Stimulated activated CD4-positive, alpha-beta T cell treated with anti-CD3 and anti-CD28 coated beads, Interleukin-1b, Interleukin-23, amount 100 ng/mL, for 48 hours (primary cell): ENCODE measurements around the gene IFNAR2.
"Not testable (repeated sequence)": the region's sequence is repeated elsewhere in the genome, so short reads cannot be mapped to it uniquely, and the experiment has no call there.

Source experiments
- DNase-seq: peaks from one replicate; pipeline ENCODE4 v3.0.0-alpha.2; 2020

IFNAR2 gene

DNA sequence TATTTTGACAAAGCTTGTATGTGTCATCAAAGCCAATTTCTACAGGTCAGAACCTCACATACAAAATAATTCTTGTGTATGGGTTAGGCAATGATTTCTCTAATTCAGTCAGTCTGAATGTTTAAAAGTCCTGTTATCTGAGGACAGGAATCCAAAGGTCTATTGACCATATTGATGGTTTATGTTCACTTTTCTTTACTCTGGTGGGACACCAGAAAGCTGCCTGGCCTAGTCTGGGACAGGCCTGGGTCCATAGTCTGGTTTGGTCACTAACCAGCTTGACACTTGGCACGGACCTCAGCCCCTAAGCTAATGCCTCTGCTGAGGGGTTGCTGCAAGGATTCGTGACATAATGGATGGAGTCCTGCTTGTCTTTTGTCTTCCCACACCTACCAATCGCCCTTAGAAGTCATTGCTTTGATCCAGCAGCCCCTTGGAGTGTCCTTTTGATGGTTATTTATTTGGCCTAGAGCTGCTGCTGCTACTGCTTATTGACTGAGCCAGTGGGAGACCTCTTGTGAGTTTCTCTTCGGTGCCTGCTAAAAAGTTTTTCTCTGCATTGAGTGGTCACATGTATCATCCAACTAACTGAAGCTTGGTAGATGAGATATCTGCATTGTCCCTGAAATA is 15.7 kb downstream of the IFNAR2 start:
- DNase-seq: no peak

DNA sequence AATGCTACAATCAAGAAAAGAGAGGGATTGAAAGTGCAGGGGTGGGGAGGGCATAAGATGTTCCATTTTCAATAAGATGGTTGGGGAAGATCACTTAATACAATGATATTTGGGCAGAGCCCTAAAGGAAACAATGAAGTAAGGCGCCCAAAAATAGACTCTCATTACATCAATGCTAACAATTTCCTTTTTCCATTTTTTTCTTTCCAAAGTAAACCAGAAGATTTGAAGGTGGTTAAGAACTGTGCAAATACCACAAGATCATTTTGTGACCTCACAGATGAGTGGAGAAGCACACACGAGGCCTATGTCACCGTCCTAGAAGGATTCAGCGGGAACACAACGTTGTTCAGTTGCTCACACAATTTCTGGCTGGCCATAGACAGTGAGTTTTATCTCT is 16.8 kb downstream of the IFNAR2 start:
- no peak for DNase-seq

DNA sequence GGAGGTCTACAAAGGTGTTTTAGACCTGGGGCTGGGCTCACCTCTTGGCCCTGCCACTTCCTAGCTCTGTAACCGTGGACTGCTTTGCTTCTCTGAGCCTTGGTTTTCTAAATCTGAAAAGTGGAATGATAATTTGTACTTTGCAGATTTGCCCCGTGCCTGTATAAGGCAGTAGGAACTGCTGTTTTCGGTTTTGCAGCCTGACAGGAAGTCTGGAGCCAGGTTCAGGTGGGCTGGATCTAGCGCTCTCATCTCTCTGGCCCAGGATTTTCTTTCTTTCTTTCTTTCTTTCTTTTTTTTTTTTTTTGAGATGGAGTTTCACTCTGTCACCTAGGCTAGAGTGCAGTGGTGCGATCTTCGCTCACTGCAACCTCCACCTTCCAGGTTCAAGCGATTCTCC is 17.2 kb downstream of the IFNAR2 start:
- DNase-seq: no peak

- DNase-seq: no peak
Measured at GRCh38 chr21:33247599-33247998, 17.9 kb downstream of the IFNAR2 start.

DNA sequence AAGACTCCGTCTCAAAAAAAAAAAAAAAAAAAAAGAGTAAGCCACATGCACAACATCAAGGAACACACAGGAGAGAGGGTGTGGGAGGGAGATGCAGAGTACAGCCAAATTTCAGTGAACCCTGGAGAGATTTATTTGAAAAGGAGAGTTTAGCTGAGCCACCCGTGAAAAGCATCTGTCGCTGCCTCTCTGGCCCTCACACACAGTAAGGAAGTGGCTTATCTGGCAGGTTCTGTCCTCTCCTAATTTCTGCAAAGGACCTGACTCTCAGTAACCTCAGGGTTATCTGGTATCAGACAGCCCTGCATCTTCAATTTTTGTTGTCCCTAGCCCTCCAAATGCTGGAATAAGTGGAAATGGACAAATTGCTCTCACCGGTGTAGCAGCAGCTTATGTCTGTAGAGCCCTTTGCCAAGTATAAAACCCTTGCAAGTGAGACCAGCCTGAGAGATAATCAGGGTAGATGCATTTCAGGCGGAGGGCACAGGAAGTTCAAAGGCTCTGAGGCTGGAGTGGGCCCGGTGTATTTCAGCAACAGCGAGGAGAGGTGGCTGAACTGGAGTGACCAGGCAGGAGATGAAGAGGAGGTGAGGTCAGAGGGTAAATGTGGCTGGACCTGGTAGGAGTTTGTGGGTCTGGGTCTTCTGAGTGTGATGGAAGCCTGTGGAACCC is 19.7 kb downstream of the IFNAR2 start:
- no peak for DNase-seq

GRCh38 chr21:33251119-33251518 is 21.4 kb downstream of the IFNAR2 start:
- DNase-seq: no peak

- not testable (repeated sequence) for DNase-seq
Measured at GRCh38 chr21:33253382-33253781, 23.6 kb downstream of the IFNAR2 start.

DNA sequence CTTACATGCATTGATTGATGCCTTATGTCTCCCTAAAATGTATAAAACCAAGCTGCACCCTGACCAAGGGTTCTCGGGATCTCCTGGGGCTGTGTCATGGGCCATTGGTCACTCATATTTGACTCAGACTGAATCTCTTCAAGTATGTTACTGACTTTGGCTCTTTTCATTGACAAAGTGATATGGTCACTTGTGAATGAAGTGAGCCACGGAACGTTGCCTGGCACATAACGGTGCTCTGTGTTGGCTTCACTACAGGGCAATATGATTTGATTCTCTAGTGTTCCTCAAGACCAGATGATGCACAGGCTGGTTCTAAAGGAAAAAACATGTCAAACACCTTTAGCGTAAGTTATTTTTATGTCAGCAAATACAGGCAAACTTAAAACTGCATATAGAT is 25.0 kb downstream of the IFNAR2 start:
- DNase-seq: no peak

DNA sequence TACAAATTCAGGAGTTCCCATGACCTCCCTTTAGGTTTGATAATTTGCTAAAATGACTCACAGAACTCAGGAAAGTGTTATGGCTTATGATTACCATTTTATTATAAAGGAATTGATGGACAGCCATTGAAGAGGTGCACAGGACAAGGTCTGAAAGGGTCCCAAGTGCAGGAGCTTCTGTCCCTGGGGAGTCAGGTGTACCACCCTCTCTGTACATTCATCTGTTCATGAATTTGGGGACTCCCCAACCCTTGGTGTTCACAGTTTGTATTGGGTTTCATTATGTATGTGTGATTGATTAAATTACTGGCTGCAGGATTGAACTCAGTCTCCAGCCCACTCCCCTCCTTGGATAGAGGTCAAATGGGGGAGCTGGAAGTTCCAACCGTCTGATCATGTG is 25.7 kb downstream of the IFNAR2 start:
- no peak for DNase-seq

DNA sequence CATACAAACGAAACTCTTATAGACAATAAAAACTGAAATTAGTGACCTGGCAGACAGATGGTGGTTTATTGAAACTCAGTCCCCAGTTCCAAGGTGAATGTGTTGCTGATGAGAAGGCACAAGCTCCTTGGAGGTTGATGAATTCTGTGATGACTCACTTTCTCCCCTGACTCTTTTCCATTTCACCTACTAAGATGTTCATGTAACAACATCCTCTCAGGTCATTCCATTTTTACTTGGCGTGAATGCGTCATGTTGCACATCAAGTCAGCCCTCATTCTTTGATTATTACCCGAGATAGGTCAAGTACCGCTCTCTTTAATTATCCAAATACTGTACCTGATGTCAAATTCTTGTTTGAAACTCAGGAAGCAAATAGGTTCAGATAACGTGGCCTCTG is 26.3 kb downstream of the IFNAR2 start:
- peak; percentile 28 for DNase-seq

DNA sequence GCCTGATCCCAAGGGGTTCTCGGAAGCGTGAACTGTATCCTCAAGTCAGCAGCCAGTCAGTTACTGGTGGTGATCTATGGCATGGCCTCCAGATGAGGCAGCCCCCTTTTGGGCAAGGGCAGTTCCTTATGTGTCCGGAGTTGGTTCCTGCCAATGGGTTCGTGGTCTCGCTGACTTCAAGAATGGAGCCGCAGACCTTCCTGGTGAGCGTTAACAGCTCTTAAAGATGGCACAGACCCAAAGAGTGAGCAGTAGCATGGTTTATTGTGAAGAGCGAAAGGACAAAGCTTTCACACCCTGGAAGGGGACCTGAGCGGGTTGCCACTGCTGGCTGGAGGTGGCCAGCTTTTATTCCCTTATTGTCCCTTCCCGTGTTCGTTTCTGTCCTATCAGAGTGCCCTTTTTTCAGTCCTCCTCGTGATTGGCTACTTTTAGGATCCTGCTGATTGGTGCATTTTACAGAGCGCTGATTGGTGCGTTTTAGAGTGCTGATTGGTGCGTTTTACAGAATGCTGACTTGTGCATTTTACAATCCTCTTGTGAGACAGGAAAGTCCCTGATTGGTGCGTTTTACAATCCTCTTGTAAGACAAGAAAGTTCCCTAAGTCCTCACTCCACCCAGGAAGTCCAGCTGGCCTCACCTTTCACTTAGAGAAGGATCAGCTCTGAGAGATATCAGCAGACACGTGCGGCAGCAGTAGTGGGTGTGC is 27.5 kb downstream of the IFNAR2 start:
- DNase-seq: no peak

DNA sequence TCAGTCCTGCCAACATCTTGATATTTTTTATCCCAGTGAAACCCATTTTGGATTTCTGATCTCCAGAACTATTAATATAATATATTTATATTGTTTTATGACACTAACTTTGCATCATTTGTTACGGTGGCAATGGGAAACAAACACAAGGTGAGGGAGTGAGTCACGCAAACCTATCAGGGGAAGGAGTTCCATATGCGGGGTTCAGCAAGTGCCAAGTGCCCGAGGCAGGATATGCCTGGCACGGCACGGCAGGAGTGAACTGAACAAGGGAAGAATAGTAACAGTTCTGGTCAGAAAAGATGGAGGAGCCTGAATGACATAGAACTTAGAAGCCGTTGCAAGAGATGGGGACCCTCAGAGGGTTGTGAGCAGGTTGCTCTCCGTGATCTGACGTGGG is 28.7 kb downstream of the IFNAR2 start:
- DNase-seq: no peak

- DNase-seq: no peak
Measured at GRCh38 chr21:33259428-33259827, 29.7 kb downstream of the IFNAR2 start.

DNA sequence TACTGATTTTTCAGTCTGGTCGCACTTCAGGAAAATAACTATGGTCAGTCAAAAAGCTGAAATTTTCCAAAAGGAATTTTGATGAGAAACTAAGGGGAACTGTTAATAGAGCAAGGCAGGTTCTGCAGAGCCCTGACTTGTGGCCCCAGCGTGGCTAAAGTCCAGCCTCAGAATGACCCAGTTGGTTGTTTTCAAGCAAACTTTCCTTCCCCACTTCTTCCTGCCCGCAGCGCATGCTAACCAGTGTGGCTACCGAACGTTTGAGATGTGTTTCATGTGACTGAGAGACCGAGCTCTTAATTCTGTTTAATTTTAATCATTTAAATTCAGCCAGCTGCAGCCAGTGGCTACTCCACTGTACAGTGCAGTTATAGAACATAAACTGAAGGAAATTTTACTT is 30.3 kb downstream of the IFNAR2 start:
- DNase-seq: no peak

DNA sequence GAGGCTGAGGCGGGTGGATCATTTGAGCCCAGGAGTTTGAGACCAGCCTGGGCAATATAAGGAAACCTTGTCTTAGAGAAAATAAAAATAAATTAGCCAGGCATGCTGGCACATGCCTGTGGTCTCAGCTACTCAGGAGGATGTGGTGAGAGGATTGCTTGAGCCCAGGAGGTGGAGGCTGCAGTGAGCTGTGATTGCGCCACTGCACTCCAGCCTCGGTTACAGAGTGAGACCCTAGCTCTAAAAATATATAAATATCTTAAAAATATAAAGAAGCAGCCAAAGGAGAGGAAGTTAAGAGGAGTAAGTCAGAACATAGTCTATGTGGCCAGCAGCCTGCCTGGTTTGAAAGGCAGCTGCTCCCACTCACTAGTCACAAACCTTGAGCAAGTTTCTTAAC is 31.9 kb downstream of the IFNAR2 start:
- no peak for DNase-seq

DNA sequence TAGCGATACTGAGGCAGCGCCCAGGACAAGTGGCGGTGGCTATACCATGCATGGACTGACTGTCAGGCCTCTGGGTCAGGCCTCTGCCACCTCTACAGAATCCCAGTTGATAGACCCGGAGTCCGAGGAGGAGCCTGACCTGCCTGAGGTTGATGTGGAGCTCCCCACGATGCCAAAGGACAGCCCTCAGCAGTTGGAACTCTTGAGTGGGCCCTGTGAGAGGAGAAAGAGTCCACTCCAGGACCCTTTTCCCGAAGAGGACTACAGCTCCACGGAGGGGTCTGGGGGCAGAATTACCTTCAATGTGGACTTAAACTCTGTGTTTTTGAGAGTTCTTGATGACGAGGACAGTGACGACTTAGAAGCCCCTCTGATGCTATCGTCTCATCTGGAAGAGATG is 33.2 kb downstream of the IFNAR2 start:
- no peak for DNase-seq

DNA sequence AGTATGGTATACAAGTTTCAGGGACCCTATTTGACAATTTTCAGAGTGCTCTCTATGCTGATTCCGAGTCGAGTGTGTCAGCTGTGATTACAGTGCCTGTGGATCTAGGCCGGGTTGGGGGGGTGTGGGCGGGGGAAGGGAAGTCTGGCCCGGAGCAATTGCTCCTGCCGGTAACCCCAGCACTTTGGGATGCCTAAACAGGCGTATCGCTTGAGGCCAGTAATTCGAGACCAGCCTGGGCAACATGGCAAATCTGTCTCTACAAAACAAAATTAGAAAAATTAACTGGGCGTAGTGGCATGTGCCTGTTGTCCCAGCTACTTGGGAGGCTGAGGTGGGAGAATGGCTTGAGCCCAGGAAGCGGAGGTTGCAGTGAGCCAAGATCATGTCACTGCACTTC is 34.8 kb downstream of the IFNAR2 start:
- DNase-seq: no peak

DNA sequence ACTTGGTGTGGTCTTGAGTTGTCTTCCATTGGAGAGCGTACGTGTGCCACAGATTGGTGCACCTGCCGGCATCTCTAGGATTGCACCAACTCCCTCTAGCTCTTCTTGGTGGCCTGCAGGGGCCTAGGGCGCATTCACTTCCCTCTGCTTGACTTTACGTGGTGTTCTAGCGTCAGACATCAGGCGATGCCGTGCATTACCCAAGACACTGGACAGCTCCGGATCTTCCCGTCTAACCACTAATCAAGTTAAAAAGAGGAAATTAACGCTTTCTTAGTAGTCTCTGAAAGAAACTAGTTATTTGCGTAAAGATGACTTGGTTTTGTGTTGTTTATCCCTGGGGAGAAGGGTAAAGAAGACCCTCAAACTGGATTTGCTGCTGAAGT is 35.9 kb downstream of the IFNAR2 start:
- DNase-seq: peak; percentile 23

- DNase-seq: peak; percentile 62
Measured at GRCh38 chr21:33266050-33266788, 36.5 kb downstream of the IFNAR2 start, which contains the start of gene IL10RB. Gene IL10RB (plus strand): TSS chr21:33266367. CDS start chr21:33266466, 99 bp downstream.

- peak; percentile 20 for DNase-seq
Measured at GRCh38 chr21:33266789-33267135, 37.0 kb downstream of the IFNAR2 start.

DNA sequence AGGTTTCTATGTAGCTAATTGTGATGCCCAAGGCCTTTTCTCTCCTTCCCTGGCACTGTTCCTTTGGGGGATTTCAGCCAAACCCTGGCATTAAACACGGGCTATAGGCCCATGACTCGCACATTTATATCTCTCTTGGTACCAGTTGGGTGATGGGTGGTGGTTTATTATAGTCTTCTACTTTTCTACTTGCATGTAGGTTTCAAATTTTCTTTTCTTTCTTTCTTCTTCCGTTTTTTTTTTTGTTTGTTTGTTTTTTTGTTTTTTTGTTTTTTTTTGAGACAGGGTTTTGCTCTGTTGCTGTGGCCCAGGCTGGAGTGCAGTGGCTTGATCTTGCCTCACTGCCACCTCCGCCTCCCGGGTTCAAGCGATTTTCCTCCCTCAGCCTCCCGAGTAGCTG is 37.5 kb downstream of the IFNAR2 start:
- DNase-seq: no peak

DNA sequence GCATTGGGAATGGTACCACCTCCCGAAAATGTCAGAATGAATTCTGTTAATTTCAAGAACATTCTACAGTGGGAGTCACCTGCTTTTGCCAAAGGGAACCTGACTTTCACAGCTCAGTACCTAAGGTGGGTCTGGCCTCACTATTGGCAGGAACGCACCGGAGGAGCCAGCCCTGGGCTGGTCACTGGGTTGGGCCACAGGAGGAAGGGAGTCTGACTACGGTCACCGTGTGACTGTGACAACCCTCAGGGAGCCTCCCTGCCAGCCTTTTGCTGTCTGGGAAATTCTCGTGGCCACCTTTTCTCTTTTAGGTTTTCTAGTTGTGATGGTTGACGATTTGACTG is 38.6 kb downstream of the IFNAR2 start:
- DNase-seq: no peak

DNA sequence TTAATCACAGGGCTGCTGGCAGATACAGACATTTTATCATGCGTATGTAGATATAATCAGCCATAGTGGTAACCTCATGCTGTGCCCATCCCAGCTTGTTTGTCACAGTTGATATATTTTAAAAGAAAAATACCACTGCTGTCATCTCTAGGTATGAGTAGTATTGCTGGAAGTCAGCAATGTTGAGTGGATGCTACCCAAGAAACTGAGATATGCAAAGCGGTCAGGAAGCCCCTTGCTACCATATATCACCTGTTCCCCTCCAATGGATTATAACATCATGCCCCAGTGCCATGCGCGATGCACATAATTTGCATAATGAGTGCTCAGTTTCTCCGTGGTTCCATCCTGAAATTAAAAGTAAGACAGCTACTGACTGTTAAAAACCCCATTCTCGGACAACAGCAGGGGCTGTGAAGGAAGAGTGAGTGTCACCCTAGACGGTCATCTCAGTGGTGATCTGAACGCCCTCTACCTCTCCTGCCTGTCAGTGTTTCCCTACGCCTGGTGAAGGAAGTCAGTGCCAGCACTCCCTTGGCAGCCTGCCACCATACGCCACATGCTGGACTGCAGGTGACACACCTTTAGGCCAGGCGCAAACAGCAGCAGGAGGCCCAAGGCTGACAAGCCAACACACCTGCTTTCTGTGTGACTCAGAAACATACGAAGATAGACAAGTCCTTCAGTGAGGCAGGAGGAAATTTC is 39.2 kb downstream of the IFNAR2 start:
- DNase-seq: peak; percentile 60
